GM12873 (cell line): ENCODE results near the gene PIBF1.

Source experiments
- TF ChIP-seq, protein P1 (sequence below): IDR thresholded peaks from 2 replicates; pipeline ENCODE4 v1.5.1; 2012; ENCODE audit warnings: low read depth, mild to moderate bottlenecking, moderate library complexity, low read length, control low read depth; ENCODE audit not compliant: insufficient read depth; ENCODE audit errors: missing control alignments

The PIBF1 gene, protein sequence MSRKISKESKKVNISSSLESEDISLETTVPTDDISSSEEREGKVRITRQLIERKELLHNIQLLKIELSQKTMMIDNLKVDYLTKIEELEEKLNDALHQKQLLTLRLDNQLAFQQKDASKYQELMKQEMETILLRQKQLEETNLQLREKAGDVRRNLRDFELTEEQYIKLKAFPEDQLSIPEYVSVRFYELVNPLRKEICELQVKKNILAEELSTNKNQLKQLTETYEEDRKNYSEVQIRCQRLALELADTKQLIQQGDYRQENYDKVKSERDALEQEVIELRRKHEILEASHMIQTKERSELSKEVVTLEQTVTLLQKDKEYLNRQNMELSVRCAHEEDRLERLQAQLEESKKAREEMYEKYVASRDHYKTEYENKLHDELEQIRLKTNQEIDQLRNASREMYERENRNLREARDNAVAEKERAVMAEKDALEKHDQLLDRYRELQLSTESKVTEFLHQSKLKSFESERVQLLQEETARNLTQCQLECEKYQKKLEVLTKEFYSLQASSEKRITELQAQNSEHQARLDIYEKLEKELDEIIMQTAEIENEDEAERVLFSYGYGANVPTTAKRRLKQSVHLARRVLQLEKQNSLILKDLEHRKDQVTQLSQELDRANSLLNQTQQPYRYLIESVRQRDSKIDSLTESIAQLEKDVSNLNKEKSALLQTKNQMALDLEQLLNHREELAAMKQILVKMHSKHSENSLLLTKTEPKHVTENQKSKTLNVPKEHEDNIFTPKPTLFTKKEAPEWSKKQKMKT

GRCh38 chr13:72781451-72782439 lies at the start of gene PIBF1, which contains the start of gene DIS3:
Gene PIBF1, plus strand, starts transcription at chr13:72782133. Its CDS starts 1,337 bp downstream, at chr13:72783470.
Gene DIS3, minus strand, starts transcription at chr13:72781900. Its CDS starts 68 bp downstream, at chr13:72781832.
- TF ChIP-seq, protein P1, sequence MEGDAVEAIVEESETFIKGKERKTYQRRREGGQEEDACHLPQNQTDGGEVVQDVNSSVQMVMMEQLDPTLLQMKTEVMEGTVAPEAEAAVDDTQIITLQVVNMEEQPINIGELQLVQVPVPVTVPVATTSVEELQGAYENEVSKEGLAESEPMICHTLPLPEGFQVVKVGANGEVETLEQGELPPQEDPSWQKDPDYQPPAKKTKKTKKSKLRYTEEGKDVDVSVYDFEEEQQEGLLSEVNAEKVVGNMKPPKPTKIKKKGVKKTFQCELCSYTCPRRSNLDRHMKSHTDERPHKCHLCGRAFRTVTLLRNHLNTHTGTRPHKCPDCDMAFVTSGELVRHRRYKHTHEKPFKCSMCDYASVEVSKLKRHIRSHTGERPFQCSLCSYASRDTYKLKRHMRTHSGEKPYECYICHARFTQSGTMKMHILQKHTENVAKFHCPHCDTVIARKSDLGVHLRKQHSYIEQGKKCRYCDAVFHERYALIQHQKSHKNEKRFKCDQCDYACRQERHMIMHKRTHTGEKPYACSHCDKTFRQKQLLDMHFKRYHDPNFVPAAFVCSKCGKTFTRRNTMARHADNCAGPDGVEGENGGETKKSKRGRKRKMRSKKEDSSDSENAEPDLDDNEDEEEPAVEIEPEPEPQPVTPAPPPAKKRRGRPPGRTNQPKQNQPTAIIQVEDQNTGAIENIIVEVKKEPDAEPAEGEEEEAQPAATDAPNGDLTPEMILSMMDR: peak; percentile 13

- TF ChIP-seq, protein P1: no peak
These were observed 44.9 kb upstream of the PIBF1 start for GRCh38 chr13:72737033-72737432.

DNA sequence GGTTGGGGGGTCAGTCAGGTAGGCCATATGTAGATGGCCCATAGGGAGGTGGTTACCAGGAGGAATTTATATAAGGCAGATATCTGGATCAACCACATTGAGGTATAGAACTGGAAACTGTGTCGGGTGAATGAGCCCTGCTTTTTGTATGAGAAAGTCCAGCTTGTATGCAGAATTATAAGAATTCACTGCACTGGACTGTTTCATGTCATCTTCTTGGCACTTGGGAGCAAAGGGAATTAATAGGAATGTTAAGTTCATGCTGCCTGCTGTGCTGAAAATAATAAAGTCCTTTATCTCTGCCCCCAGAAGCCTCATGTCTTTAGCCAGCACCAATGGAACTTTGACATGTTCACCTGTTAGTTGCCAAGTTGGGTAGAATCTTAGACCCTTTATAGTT lies 41.9 kb upstream of the PIBF1 start:
- TF ChIP-seq, protein P1: no peak

GRCh38 chr13:72745260-72745659 lies 36.7 kb upstream of the PIBF1 start:
- TF ChIP-seq, protein P1: no peak

DNA sequence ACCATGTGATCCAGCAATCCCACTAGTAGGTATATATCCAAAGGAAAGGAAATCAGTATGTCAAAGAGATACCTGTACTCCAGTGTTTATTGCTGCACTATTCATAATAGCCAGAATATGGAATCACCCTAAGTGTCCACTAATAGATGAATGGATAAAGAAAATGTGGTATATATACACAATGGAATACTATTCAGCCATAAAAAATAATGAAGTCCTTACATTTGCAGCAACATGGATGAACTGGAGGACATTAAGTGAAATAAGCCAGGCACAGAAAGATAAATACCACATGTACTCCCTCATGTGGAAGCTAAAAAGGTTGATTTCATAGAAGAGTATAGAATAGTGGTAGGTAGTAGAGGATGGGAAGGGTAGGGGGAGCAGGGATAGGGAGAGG lies 30.7 kb upstream of the PIBF1 start:
- TF ChIP-seq, protein P1: no peak

DNA sequence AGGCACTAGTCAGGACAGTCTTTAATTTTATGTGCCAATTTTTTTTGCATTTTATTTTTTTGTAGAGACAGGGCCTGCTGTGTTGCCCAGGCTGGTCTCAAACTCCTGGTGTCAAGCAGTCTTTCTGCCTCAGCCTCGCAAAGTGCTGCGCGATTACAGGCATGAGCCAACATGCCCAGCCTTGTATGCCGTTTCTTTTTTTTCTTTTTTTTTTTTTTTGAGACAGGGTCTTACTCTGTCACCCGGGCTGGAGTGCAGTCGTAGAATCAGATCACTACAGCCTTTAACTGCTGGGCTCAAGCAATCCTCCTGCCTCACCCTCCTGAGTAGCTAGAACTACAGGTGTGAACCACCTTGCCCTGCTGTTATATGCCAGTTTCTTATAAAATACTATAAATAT lies 27.8 kb upstream of the PIBF1 start:
- TF ChIP-seq, protein P1: no peak
